PC-9 (cell line): ENCODE measurements around the gene SNRNP35. TPM values are rescaled to one million over a fixed set of nuclear protein-coding genes. Genes with fewer than 3 reads are reported as not detected.

Experiments used
- BruUV-seq: library from RNA; stranded (reverse); fragments of 400-500 nt; replicated peaks from 2 replicates; lab custom pipeline; 2021; lab: Mats Ljungman, UMichigan
- CTCF ChIA-PET: fragments of 300-600 bp; sonication (Branson Sonifier 250); formaldehyde crosslinking; loops from one replicate; lab custom pipeline; 2022; ENCODE audit warnings: antibody characterized with exemption; lab: Charles Lee
- POLR2A ChIA-PET: fragments of 300-600 bp; sonication (Branson Sonifier 250); formaldehyde crosslinking; loops from one replicate; lab custom pipeline; 2022; ENCODE audit warnings: antibody characterized with exemption; ENCODE audit not compliant: unreplicated experiment; lab: Charles Lee
- DNase-seq, 2 experiments: peaks; one replicate each; pipeline versions ENCODE4 v3.0.0 to v3.0.0-alpha.2; 2015 to 2022; ENCODE audit warnings: mixed read lengths in 1 of 2
- H2AFZ ChIP-seq: fragments of 200-600 bp; sonication (generic); 2 replicates; pipeline ENCODE4 v1.8.1; 2017; ENCODE audit warnings: antibody characterized with exemption
- H3F3A ChIP-seq: fragments of 200-600 bp; sonication (generic); 2 replicates; pipeline ENCODE4 v1.8.1; 2017; ENCODE audit warnings: antibody characterized with exemption, mild to moderate bottlenecking, low read depth; ENCODE audit not compliant: insufficient read depth
- H3K27ac ChIP-seq: fragments of 200-600 bp; sonication (generic); 2 replicates; pipeline ENCODE4 v1.6.1; 2016; ENCODE audit warnings: mixed run types
- H3K27me3 ChIP-seq: fragments of 200-600 bp; sonication (generic); 2 replicates; pipeline ENCODE4 v1.6.1; 2016; ENCODE audit warnings: low read depth, mixed run types; ENCODE audit not compliant: insufficient read depth
- H3K36me3 ChIP-seq: fragments of 200-600 bp; sonication (generic); 2 replicates; pipeline ENCODE4 v1.6.1; 2016; ENCODE audit warnings: low read depth, mixed run types
- H3K4me1 ChIP-seq: fragments of 200-600 bp; sonication (generic); replicated peaks from 2 replicates; pipeline ENCODE4 v1.6.1; 2016; ENCODE audit warnings: mixed run types; ENCODE audit not compliant: insufficient read depth
- H3K4me2 ChIP-seq: fragments of 200-600 bp; sonication (generic); 2 replicates; pipeline ENCODE4 v1.6.1; 2017; ENCODE audit warnings: mixed run types
- H3K4me3 ChIP-seq: fragments of 200-600 bp; sonication (generic); 2 replicates; pipeline ENCODE4 v1.6.1; 2016; ENCODE audit warnings: mixed run types
- H3K79me2 ChIP-seq: fragments of 200-600 bp; sonication (generic); 2 replicates; pipeline ENCODE4 v1.6.1; 2017; ENCODE audit warnings: low read depth, mixed run types
- H3K9me2 ChIP-seq: fragments of 200-600 bp; sonication (generic); 2 replicates; pipeline ENCODE4 v1.8.1; 2017; ENCODE audit warnings: mild to moderate bottlenecking; ENCODE audit not compliant: insufficient read depth
- H3K9me3 ChIP-seq: fragments of 200-600 bp; sonication (generic); 2 replicates; pipeline ENCODE4 v1.8.1; 2016; ENCODE audit warnings: low read depth; ENCODE audit not compliant: insufficient read depth
- H4K20me1 ChIP-seq: fragments of 200-600 bp; sonication (generic); 2 replicates; pipeline ENCODE4 v1.8.1; 2017; ENCODE audit not compliant: insufficient read depth
- EZH2 ChIP-seq: fragments of 200-600 bp; sonication (generic); IDR thresholded peaks from 2 replicates; pipeline ENCODE4 v1.8.0; 2017; ENCODE audit warnings: antibody characterized with exemption, low read depth
- intact Hi-C: fragments of 100-400 bp; cut with micrococcal nuclease; formaldehyde crosslinking; loops from one replicate; pipeline ENCODE4 v1.10.0; 2022; ENCODE audit not compliant: unreplicated experiment
- total RNA-seq: library from RNA; stranded (reverse); gene quantifications from 2 replicates; pipeline ENCODE4 v1.2.3, GENCODE V29; 2021
- TF ChIP-seq, protein P1 (sequence below): fragments of 200-600 bp; sonication (generic); conservative IDR thresholded peaks from 2 replicates; pipeline ENCODE4 v1.6.1; 2017; ENCODE audit warnings: mixed run types, antibody characterized with exemption, mild to moderate bottlenecking, moderate library complexity

The SNRNP35 gene
- total RNA-seq, 1 experiment from 2014 or later: 24.3 TPM

GRCh38 chr12:123488539-123489230, 30.7 kb downstream of the SNRNP35 start:
- Histone ChIP-seq H3K79me2 (no peaks in the 10 kb centered on the region), H2AFZ (no peak overlapping the region), H3K4me1 (no peaks in the 10 kb centered on the region), H3F3A (no peaks in the 10 kb centered on the region), H3K27me3 (no peaks in the 10 kb centered on the region), H3K4me3 (no peak overlapping the region), H3K4me2 (no peak overlapping the region), H3K27ac (no peak overlapping the region), H4K20me1 (no peaks in the 10 kb centered on the region), H3K36me3 (no peaks in the 10 kb centered on the region), H3K9me3 (no peaks in the 10 kb centered on the region), H3K9me2 (no peaks in the 10 kb centered on the region)
- intact Hi-C loops: no loop called here
- CTCF ChIA-PET: interaction anchor here (0.5 kb wide), 1 partner anchor 11 kb away, joined by 9 read pairs; no protein-coding TSS in a partner anchor
- DNase-seq: no peak
- TF ChIP-seq, protein P1, sequence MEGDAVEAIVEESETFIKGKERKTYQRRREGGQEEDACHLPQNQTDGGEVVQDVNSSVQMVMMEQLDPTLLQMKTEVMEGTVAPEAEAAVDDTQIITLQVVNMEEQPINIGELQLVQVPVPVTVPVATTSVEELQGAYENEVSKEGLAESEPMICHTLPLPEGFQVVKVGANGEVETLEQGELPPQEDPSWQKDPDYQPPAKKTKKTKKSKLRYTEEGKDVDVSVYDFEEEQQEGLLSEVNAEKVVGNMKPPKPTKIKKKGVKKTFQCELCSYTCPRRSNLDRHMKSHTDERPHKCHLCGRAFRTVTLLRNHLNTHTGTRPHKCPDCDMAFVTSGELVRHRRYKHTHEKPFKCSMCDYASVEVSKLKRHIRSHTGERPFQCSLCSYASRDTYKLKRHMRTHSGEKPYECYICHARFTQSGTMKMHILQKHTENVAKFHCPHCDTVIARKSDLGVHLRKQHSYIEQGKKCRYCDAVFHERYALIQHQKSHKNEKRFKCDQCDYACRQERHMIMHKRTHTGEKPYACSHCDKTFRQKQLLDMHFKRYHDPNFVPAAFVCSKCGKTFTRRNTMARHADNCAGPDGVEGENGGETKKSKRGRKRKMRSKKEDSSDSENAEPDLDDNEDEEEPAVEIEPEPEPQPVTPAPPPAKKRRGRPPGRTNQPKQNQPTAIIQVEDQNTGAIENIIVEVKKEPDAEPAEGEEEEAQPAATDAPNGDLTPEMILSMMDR: no peak
- TF ChIP-seq EZH2: no peak
- POLR2A ChIA-PET: no interaction called here
- no TSS peak for BruUV-seq

DNA sequence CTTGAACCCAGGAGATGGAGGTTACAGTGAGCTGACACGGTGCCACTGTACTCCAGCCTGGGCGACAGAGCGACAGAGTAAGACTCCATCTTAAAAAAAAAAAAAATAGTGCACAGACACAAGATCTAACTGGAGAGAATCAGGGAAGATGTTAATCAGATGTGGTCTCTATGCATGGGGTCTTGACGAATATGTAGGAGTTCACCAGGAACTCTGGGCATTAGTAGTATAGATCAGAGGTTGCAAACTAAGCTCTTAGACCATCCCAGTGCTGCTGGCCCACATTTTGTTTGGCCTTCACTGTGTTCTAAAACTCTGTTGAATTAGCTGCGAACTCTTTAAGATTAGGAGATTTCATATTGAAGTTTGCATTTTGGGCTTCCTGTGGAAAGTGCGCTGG, 31.6 kb downstream of the SNRNP35 start:
- Histone ChIP-seq H3K36me3 (no peaks in the 10 kb centered on the region), H3K9me3 (no peaks in the 10 kb centered on the region), H3K4me2 (no peak overlapping the region), H4K20me1 (no peaks in the 10 kb centered on the region), H3K79me2 (no peaks in the 10 kb centered on the region), H3F3A (no peaks in the 10 kb centered on the region), H3K4me1 (no peaks in the 10 kb centered on the region), H3K4me3 (no peak overlapping the region), H3K9me2 (no peaks in the 10 kb centered on the region), H2AFZ (no peak overlapping the region), H3K27me3 (no peaks in the 10 kb centered on the region), H3K27ac (no peak overlapping the region)
- DNase-seq: no peak
- intact Hi-C loops: no loop called here
- CTCF ChIA-PET: interaction anchor here (0.5 kb wide), 1 partner anchor 12 kb away, joined by 9 read pairs; no protein-coding TSS in a partner anchor
- BruUV-seq: no TSS peak
- TF ChIP-seq EZH2: no peak
- TF ChIP-seq, protein P1: no peak
- POLR2A ChIA-PET: no interaction called here

GRCh38 chr12:123490089-123490488, 32.1 kb downstream of the SNRNP35 start:
- no peak for TF ChIP-seq EZH2
- TF ChIP-seq, protein P1: no peak
- Histone ChIP-seq H3F3A (no peaks in the 10 kb centered on the region), H3K36me3 (no peaks in the 10 kb centered on the region), H3K4me2 (no peak overlapping the region), H4K20me1 (no peaks in the 10 kb centered on the region), H3K4me1 (no peaks in the 10 kb centered on the region), H3K27ac (no peak overlapping the region), H2AFZ (no peak overlapping the region), H3K9me2 (no peaks in the 10 kb centered on the region), H3K79me2 (no peaks in the 10 kb centered on the region), H3K4me3 (no peak overlapping the region), H3K27me3 (no peaks in the 10 kb centered on the region), H3K9me3 (no peaks in the 10 kb centered on the region)
- ChIA-PET POLR2A (no interaction called here), CTCF (no interaction called here)
- no TSS peak for BruUV-seq
- intact Hi-C loops: no loop called here
- DNase-seq: no peak
